GM12878 (cell line): ENCODE data around the gene NHERF1. TPM values are rescaled to one million over a fixed set of nuclear protein-coding genes. Genes with fewer than 3 reads are reported as not detected.

Source experiments
- ATAC-seq: fragments of 200-7000 bp; cut with Tn5 transposase; 3 replicates; pipeline ENCODE4 v1.9.1; 2020; ENCODE audit warnings: mild to moderate bottlenecking, moderate library complexity
- BruUV-seq: library from RNA; stranded (reverse); fragments of 400-500 nt; replicated peaks from 2 replicates; lab custom pipeline; 2021; lab: Mats Ljungman, UMichigan
- CTCF ChIA-PET: fragments of 300-600 bp; sonication (Branson Sonifier 250); formaldehyde crosslinking; extraction: SDS; loops from one replicate; lab custom pipeline; 2021; ENCODE audit warnings: inconsistent platforms; lab: Yijun Ruan, JAX
- POLR2A ChIA-PET: fragments of 350-600 bp; formaldehyde crosslinking; extraction: SDS; loops from one replicate; lab custom pipeline; 2021; ENCODE audit warnings: inconsistent platforms; lab: Charles Lee
- RAD21 ChIA-PET: fragments of 300-600 bp; sonication (Branson Sonifier 250); formaldehyde crosslinking; loops from one replicate; lab custom pipeline; 2023; ENCODE audit warnings: antibody characterized with exemption; ENCODE audit not compliant: unreplicated experiment; lab: Charles Lee
- SMC1A ChIA-PET: fragments of 300-600 bp; sonication (Branson Sonifier 250); formaldehyde crosslinking; loops from one replicate; lab custom pipeline; 2023; ENCODE audit not compliant: unreplicated experiment, uncharacterized antibody; lab: Charles Lee
- DNase-seq: peaks from one replicate; pipeline ENCODE4 v3.0.0-alpha.2; 2011; ENCODE audit warnings: low read depth, low spot score
- FAIRE-seq: peaks from 3 replicates; lab custom pipeline; 2011; peaks lifted over from hg19 to GRCh38; lab: Jason Lieb, UNC
- H2AFZ ChIP-seq: 2 replicates; pipeline ENCODE4 v1.6.0; 2011; ENCODE audit warnings: low read depth, low read length, control low read depth; ENCODE audit not compliant: control insufficient read depth
- H3K27ac ChIP-seq: 2 replicates; pipeline ENCODE4 v1.5.1; 2011; ENCODE audit warnings: control low read depth; ENCODE audit not compliant: control insufficient read depth, insufficient read depth
- H3K27me3 ChIP-seq, 2 experiments: replicated peaks in 1 of 2; 2 replicates each; pipeline versions ENCODE4 v1.6.0 to v1.6.1; 2011; ENCODE audit warnings: low read length in 1 of 2; ENCODE audit not compliant: control insufficient read depth in 2 of 2, insufficient read depth in 2 of 2
- H3K36me3 ChIP-seq, 2 experiments: 2 replicates each; pipeline ENCODE4 v1.5.1; 2011; ENCODE audit warnings: low read length in 1 of 2; ENCODE audit not compliant: control insufficient read depth in 2 of 2, insufficient read depth in 2 of 2
- H3K4me1 ChIP-seq: 2 replicates; pipeline ENCODE4 v1.6.1; 2011; ENCODE audit warnings: mild to moderate bottlenecking, low read length, moderate library complexity, mixed read lengths; ENCODE audit not compliant: control insufficient read depth, insufficient read depth
- H3K4me2 ChIP-seq: 2 replicates; pipeline ENCODE4 v1.6.0; 2011; ENCODE audit warnings: control low read depth; ENCODE audit not compliant: control insufficient read depth, insufficient read depth
- H3K4me3 ChIP-seq: fragments of 200-600 bp; sonication (generic); 2 replicates; pipeline ENCODE4 v1.5.1; 2016
- H3K79me2 ChIP-seq: 2 replicates; pipeline ENCODE4 v1.6.0; 2011; ENCODE audit warnings: low read length; ENCODE audit not compliant: control insufficient read depth, insufficient read depth
- H3K9ac ChIP-seq: 2 replicates; pipeline ENCODE4 v1.8.0; 2011; ENCODE audit warnings: low read length, control low read depth, mixed read lengths; ENCODE audit not compliant: control insufficient read depth, insufficient read depth
- H3K9me3 ChIP-seq: replicated peaks from 3 replicates; pipeline ENCODE4 v1.5.1; 2011; ENCODE audit warnings: mild to moderate bottlenecking, low read length; ENCODE audit not compliant: control insufficient read depth, insufficient read depth
- H4K20me1 ChIP-seq: 2 replicates; pipeline ENCODE4 v1.6.0; 2011; ENCODE audit not compliant: control insufficient read depth, insufficient read depth
- BACH1 ChIP-seq: fragments of 450-650 bp; IDR thresholded peaks from 2 replicates; pipeline ENCODE4 v1.6.1; 2017; ENCODE audit warnings: mild to moderate bottlenecking, borderline replicate concordance
- BMI1 ChIP-seq: fragments of 450-650 bp; IDR thresholded peaks from 2 replicates; pipeline ENCODE4 v1.6.1; 2016; ENCODE audit warnings: mild to moderate bottlenecking, moderate library complexity, borderline replicate concordance
- CHD4 ChIP-seq: fragments of 200-600 bp; sonication (generic); IDR thresholded peaks from 2 replicates; pipeline ENCODE4 v1.6.1; 2016; ENCODE audit warnings: mild to moderate bottlenecking
- ETV6 ChIP-seq, 2 experiments: fragments of 450-650 bp in 1 of 2; IDR thresholded peaks in 1 of 2; conservative IDR thresholded peaks in 1 of 2; 2 replicates each; pipeline ENCODE4 v1.6.1; 2014; ENCODE audit warnings: antibody characterized with exemption in 1 of 2, borderline replicate concordance in 1 of 2, low read depth in 1 of 2, mild to moderate bottlenecking in 1 of 2, moderate library complexity in 1 of 2
- HDAC2 ChIP-seq: fragments of 200-600 bp; sonication (generic); IDR thresholded peaks from 2 replicates; pipeline ENCODE4 v1.6.1; 2017
- NR2C1 ChIP-seq: fragments of 450-650 bp; IDR thresholded peaks from 2 replicates; pipeline ENCODE4 v1.6.1; 2017; ENCODE audit warnings: antibody characterized with exemption, mild to moderate bottlenecking, moderate library complexity
- PBX3 ChIP-seq: IDR thresholded peaks from 2 replicates; pipeline ENCODE4 v1.6.1; 2011; ENCODE audit warnings: mild to moderate bottlenecking, low read depth, low read length, moderate library complexity; ENCODE audit not compliant: insufficient replicate concordance
- SP1 ChIP-seq: IDR thresholded peaks from one replicate; pipeline ENCODE4 v1.6.1; 2011; ENCODE audit warnings: low read depth, low read length
- WRNIP1 ChIP-seq: IDR thresholded peaks from 2 replicates; pipeline ENCODE4 v1.6.1; 2011; ENCODE audit warnings: low read depth, low read length, improper control_type of control experiment, borderline replicate concordance
- WGBS: methylation state at CpG from one replicate; pipeline ENCODE4 v1.1.6; 2016; ENCODE audit warnings: low lambda C conversion rate; ENCODE audit not compliant: insufficient replicate concordance, insufficient coverage; ENCODE audit errors: missing lambda C conversion rate; 5-methylcytosine and 5-hydroxymethylcytosine counted together
- in situ Hi-C: fragments of 300-500 bp; cut with MboI; formaldehyde crosslinking; loops from 9 replicates; pipeline ENCODE4 v1.14.3; 2018; ENCODE audit warnings: mixed read lengths
- intact Hi-C: fragments of 100-400 bp; cut with micrococcal nuclease; formaldehyde crosslinking; loops from one replicate; pipeline ENCODE4 v1.14.2; 2022; ENCODE audit not compliant: unreplicated experiment
- polyA plus RNA-seq, 11 experiments: library from polyadenylated mRNA; depleted of rRNA in 4 of 11; unstranded in 6 of 11; stranded (reverse) in 5 of 11; fragments of >200 nt; fragmentation: Nextera tagmentation in 4 of 11; fragmentation: Illumina TruSeq in 1 of 11; extraction: Ambion mirVana in 4 of 11; extraction: Trizol in 1 of 11; gene quantifications; 1 replicate in 1 of 11; 2 replicates in 10 of 11; pipeline versions ENCODE4 v1.2.1 to v1.2.3, GENCODE V29; 2011 to 2016; ENCODE audit warnings: inconsistent platforms in 2 of 11, missing spikeins in 2 of 11, low read depth in 1 of 11
- total RNA-seq, 4 experiments: library from RNA; depleted of rRNA in 3 of 4; stranded (reverse); fragments of >200 nt in 3 of 4; fragmentation: Illumina TruSeq in 1 of 4; extraction: Trizol in 1 of 4; gene quantifications; 2 replicates each; pipeline versions ENCODE4 v1.2.1 to v1.2.3, GENCODE V29; 2013 to 2021
- TF ChIP-seq, protein P1 (sequence below): fragments of 450-650 bp; formaldehyde crosslinking; IDR thresholded peaks from 2 replicates; pipeline ENCODE4 v1.4.0; 2020; ENCODE audit warnings: mild to moderate bottlenecking, moderate library complexity
- TF ChIP-seq, protein P2 (sequence below): IDR thresholded peaks from 2 replicates; pipeline ENCODE4 v1.6.1; 2011; ENCODE audit warnings: low read depth, mild to moderate bottlenecking, low read length, moderate library complexity, borderline replicate concordance; ENCODE audit errors: extremely low read depth
- TF ChIP-seq, protein P3 (sequence below): fragments of 450-650 bp; IDR thresholded peaks from 2 replicates; pipeline ENCODE4 v1.6.1; 2016; ENCODE audit warnings: mild to moderate bottlenecking

The NHERF1 gene
- total and polyA plus RNA-seq, 10 of the 15 experiments (the other 5 are each of a cell fraction or from before 2014, with no cell fraction given): 13.4 to 61.6 (median 39.0) TPM

- H3K27ac ChIP-seq: 0 out of 2 replicates have a peak overlapping the region, but pooled peaks have one; percentile 43
- in situ Hi-C loops: no loop called here
Observed at GRCh38 chr17:74779501-74779900, 31.1 kb downstream of the NHERF1 start.

More at GRCh38 chr17:74779501-74779900, 31.1 kb downstream of the NHERF1 start:
- no peak for TF ChIP-seq WRNIP1
- TF ChIP-seq, protein P1, sequence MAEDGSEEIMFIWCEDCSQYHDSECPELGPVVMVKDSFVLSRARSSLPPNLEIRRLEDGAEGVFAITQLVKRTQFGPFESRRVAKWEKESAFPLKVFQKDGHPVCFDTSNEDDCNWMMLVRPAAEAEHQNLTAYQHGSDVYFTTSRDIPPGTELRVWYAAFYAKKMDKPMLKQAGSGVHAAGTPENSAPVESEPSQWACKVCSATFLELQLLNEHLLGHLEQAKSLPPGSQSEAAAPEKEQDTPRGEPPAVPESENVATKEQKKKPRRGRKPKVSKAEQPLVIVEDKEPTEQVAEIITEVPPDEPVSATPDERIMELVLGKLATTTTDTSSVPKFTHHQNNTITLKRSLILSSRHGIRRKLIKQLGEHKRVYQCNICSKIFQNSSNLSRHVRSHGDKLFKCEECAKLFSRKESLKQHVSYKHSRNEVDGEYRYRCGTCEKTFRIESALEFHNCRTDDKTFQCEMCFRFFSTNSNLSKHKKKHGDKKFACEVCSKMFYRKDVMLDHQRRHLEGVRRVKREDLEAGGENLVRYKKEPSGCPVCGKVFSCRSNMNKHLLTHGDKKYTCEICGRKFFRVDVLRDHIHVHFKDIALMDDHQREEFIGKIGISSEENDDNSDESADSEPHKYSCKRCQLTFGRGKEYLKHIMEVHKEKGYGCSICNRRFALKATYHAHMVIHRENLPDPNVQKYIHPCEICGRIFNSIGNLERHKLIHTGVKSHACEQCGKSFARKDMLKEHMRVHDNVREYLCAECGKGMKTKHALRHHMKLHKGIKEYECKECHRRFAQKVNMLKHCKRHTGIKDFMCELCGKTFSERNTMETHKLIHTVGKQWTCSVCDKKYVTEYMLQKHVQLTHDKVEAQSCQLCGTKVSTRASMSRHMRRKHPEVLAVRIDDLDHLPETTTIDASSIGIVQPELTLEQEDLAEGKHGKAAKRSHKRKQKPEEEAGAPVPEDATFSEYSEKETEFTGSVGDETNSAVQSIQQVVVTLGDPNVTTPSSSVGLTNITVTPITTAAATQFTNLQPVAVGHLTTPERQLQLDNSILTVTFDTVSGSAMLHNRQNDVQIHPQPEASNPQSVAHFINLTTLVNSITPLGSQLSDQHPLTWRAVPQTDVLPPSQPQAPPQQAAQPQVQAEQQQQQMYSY (CRISPR knock-in tag): no peak
- no peak for TF ChIP-seq HDAC2
- no peak for TF ChIP-seq PBX3
- no peak for TF ChIP-seq CHD4
- TF ChIP-seq NR2C1: no peak
- TF ChIP-seq BACH1: no peak
- TF ChIP-seq, protein P2, sequence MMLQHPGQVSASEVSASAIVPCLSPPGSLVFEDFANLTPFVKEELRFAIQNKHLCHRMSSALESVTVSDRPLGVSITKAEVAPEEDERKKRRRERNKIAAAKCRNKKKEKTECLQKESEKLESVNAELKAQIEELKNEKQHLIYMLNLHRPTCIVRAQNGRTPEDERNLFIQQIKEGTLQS: no peak
- no peak for TF ChIP-seq BMI1
- TF ChIP-seq, protein P3, sequence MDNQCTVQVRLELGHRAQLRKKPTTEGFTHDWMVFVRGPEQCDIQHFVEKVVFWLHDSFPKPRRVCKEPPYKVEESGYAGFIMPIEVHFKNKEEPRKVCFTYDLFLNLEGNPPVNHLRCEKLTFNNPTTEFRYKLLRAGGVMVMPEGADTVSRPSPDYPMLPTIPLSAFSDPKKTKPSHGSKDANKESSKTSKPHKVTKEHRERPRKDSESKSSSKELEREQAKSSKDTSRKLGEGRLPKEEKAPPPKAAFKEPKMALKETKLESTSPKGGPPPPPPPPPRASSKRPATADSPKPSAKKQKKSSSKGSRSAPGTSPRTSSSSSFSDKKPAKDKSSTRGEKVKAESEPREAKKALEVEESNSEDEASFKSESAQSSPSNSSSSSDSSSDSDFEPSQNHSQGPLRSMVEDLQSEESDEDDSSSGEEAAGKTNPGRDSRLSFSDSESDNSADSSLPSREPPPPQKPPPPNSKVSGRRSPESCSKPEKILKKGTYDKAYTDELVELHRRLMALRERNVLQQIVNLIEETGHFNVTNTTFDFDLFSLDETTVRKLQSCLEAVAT: no peak
- TF ChIP-seq ETV6 (conservative IDR thresholded peaks at IDR 0.05 in 1 of 2, IDR thresholded peaks at IDR 0.05 in 1 of 2; ENCODE audit: borderline replicate concordance in 1 of 2, low read depth in 1 of 2): no peak
- no peak for TF ChIP-seq SP1
- H2AFZ ChIP-seq: no peak overlapping the region
- RAD21 ChIA-PET: interaction anchor here (0.6 to 1.5 kb wide), 2 partner anchors 123 to 484 kb away, joined by 3 read pairs; no protein-coding TSS in a partner anchor
- BruUV-seq: no TSS peak
- SMC1A ChIA-PET: interaction anchor here (1.4 to 3.5 kb wide), 4 partner anchors 9 to 122 kb away, joined by 5 to 13 read pairs (median 6); no protein-coding TSS in a partner anchor
- WGBS: 19% methylated on average over 8 of the region's 8 CpGs
- peaks cover 16% of the 10 kb centered on the region for H3K79me2 ChIP-seq
- CTCF ChIA-PET: interaction anchor here (0.6 to 4.7 kb wide), 5 partner anchors 12 to 122 kb away, joined by 3 to 32 read pairs (median 6); no protein-coding TSS in a partner anchor
- no peaks in the 10 kb centered on the region; the same call in 1 of the 2 replicates for H4K20me1 ChIP-seq
- peaks cover 33% of the 10 kb centered on the region for H3K4me1 ChIP-seq
- H3K4me2 ChIP-seq: peak overlapping the region; percentile 19
- H3K4me3 ChIP-seq: no peak overlapping the region; the same call in 1 of the 2 replicates
- ATAC-seq (no peak), DNase-seq (no peak), FAIRE-seq (no peak)
- POLR2A ChIA-PET: interaction anchor here (1.3 kb wide), 1 partner anchor 23 kb away, joined by 3 read pairs; no protein-coding TSS in a partner anchor
- no peaks in the 10 kb centered on the region for H3K9me3 ChIP-seq
- no peak overlapping the region for H3K9ac ChIP-seq
- no peaks in the 10 kb centered on the region; a peak in 1 of 4 replicates for H3K36me3 ChIP-seq
- H3K27me3 ChIP-seq: no peaks in the 10 kb centered on the region
- intact Hi-C loops: no loop called here
